ENCODE data around the gene SLC38A10.

Gene SLC38A10

DNA sequence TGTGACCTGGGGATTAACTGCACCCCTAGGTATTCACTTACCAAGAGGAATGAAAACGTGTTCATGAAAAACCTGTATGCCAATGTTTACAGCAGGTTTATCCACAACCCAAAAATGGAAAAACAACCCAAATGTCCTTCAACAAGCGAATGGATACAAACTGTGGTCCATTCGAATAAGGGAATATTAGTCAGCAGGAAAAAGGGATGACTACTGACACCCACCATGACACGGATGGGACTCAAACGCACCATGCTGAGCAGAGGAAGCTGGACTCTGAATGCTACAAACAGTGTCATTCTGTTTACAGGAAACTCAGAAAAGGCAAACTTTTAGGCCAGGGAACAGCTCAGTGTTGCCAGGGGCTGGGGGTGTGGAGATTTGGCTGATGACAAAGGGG is 4.9 kb downstream of the SLC38A10 start:
- H3K27ac ChIP-seq: no peak overlapping the region
- TF ChIP-seq, protein P1, sequence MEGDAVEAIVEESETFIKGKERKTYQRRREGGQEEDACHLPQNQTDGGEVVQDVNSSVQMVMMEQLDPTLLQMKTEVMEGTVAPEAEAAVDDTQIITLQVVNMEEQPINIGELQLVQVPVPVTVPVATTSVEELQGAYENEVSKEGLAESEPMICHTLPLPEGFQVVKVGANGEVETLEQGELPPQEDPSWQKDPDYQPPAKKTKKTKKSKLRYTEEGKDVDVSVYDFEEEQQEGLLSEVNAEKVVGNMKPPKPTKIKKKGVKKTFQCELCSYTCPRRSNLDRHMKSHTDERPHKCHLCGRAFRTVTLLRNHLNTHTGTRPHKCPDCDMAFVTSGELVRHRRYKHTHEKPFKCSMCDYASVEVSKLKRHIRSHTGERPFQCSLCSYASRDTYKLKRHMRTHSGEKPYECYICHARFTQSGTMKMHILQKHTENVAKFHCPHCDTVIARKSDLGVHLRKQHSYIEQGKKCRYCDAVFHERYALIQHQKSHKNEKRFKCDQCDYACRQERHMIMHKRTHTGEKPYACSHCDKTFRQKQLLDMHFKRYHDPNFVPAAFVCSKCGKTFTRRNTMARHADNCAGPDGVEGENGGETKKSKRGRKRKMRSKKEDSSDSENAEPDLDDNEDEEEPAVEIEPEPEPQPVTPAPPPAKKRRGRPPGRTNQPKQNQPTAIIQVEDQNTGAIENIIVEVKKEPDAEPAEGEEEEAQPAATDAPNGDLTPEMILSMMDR (conservative IDR thresholded peaks at IDR 0.05): no peak
- no peak for TF ChIP-seq ZFX (IDR thresholded peaks at IDR 0.05)

DNA sequence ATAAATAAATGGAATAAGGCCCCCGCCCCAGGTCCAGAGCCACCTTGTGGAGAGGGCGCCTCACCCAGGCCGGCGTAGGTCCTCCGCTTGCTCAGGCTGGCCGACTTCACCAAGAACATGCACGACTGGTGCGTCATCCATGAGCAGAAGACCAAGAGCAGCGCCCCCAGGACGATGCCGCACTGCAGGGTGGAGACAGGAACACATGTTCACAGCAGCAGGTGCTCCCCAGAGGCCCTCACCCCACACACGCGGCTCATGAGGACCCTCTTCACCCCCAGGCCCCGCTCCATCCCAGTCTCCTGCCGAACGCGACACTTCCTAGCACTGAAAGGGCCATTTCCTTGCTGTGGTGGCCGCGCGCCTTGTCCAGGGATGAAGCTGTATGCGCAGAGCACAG is 5.5 kb downstream of the SLC38A10 start:
- H3K27ac ChIP-seq: no peak overlapping the region
- TF ChIP-seq ZFX (IDR thresholded peaks at IDR 0.05): no peak
- TF ChIP-seq, protein P1 (conservative IDR thresholded peaks at IDR 0.05): no peak

DNA sequence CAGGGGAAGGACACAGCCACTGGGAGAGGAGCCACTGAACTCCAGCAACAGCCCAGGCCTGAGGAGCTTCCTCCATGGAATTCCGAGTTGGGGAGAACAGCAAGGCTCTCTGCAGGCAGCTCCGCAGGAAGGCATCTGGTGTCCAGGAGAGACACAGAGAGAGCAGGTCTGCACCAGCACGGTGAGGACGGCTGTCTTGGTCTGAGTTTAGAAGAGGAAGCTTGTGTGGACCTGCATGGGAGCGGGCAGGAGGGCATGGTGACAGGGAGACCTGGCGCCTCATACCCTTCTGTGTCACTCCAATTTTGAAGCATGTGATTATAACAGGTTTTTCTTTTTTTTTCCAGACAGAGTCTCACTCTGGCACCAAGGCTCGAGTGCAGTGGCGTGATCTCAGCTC is 6.4 kb downstream of the SLC38A10 start:
- no peak for TF ChIP-seq ZFX (IDR thresholded peaks at IDR 0.05)
- TF ChIP-seq, protein P1 (conservative IDR thresholded peaks at IDR 0.05): no peak
- H3K27ac ChIP-seq: no peak overlapping the region

DNA sequence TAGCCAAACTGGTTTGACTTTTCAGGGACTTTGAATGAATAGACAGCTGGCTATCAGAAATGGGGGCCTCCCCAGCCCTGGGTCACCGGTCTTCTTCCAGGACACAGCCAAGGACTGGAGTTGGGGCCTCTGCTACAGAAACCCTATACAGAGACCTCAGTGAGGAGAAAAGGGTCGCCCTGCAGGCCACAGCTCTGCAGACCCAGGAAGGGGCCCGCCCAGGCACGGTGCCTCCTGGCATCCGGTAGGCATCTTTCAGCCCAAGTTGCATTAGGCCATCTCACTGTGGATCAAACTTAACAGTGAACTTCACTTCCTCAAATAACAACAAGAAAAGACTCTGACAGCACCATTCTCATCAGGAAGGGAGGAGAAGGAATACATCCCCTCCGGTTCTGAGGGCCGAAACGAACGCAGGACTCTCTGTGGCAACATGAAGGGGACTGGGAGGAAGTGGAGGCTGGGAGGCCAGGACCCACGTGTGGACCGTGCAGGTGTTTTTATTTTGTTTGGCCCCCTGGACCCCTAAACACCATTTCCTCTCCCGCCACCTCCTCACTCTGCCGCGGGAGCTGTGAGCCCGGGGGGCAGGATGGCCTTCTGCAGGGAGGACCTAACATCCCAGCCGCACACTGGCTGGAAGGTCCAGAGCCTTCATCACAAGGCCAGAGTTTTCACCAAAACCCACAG is 7.2 kb downstream of the SLC38A10 start:
- H3K27ac ChIP-seq: no peak overlapping the region
- no peak for TF ChIP-seq ZFX (IDR thresholded peaks at IDR 0.05)
- TF ChIP-seq, protein P1 (conservative IDR thresholded peaks at IDR 0.05): no peak

DNA sequence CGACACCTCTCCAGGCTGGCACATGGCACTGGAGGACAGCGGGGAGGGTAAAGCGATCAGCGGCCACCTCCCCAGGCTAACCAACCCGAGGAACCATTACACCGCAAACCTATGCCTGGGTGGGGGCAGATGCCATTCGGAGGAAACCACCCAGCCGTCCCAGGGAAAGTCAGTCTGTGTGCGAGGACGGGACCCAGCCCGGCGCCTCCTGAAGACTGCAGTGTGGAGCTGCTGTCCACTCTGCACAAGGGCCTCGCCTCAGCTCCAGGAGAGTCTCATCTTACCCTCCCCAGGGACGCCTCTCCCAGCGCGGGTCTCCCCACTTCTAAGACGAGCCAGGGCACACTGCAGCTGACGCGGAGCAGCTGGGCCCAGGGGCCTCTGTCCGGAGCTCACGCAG is 8.0 kb downstream of the SLC38A10 start:
- TF ChIP-seq, protein P1 (conservative IDR thresholded peaks at IDR 0.05): no peak
- no peak for TF ChIP-seq ZFX (IDR thresholded peaks at IDR 0.05)
- no peak overlapping the region for H3K27ac ChIP-seq

DNA sequence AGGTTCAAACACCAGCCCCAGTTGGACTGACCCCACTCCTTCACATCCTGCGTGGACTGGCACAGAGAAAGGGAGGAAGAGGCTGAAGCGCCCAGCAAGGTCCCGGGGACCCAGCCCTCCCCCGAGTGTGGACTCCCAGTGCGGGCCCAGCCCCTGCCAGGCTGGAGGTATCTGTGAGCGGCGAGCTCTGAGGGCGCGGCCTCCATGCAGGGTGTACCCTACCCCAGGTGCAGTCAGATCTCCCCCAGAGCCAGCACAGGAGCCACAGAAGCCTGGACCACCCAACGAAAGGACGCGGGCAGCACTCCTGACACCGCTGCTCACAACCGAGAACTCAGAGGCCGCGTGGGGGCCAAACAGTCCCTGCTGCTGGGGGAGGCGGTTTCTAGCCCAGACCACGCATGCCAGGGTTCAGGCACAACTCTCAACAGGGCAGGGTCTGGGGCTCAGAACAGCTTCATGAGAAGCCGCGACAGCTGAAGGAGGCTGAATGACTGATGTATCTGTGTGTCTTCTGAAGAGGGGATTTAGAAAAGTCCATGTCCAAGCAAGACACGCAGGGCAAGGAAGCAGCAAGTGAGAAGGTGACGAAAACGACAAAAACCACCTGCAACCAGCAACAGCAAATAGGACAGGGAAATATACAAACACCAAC is 8.5 kb downstream of the SLC38A10 start:
- no peak for TF ChIP-seq ZFX (IDR thresholded peaks at IDR 0.05)
- TF ChIP-seq, protein P1 (conservative IDR thresholded peaks at IDR 0.05): no peak
- H3K27ac ChIP-seq: no peak overlapping the region

DNA sequence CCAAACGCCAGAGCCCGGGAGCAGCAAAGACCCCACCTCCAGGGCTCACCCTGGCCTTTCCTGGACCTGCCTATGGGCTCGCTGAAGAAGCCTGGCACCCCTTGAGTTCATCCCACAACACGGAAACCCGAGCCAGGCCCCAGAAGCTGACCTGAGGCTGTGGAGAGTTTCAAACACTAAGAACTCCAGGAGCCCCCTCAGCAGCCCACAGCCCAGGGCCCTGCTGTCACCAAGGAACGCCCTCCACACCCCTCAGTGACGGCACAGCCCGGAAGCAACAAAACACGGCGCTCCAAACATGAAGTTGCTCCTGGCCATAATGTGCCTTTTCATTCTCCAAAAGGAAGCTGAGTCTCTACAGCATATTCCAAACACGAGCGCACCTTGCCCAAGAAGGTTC is 9.2 kb downstream of the SLC38A10 start:
- no peak overlapping the region for H3K27ac ChIP-seq
- no peak for TF ChIP-seq ZFX (IDR thresholded peaks at IDR 0.05)
- TF ChIP-seq, protein P1 (conservative IDR thresholded peaks at IDR 0.05): no peak

All from C4-2B (cell line).